D721Med (cell line): ENCODE data around the gene IMP4.

Source experiments
- DNase-seq: peaks from one replicate; pipeline ENCODE4 v3.0.0; 2011; ENCODE audit warnings: low spot score; ENCODE audit not compliant: insufficient read length
- FAIRE-seq: peaks from 2 replicates; lab custom pipeline; 2011; peaks lifted over from hg19 to GRCh38; lab: Jason Lieb, UNC
- CTCF ChIP-seq: IDR thresholded peaks from 2 replicates; pipeline ENCODE4 v1.5.1; 2012; ENCODE audit warnings: mild to moderate bottlenecking, control low read depth; ENCODE audit not compliant: insufficient read depth; ENCODE audit errors: missing control alignments

The IMP4 gene

GRCh38 chr2:130344578-130344977 lies 1.9 kb downstream of the IMP4 start:
- DNase-seq (no peak), FAIRE-seq (no peak)
- TF ChIP-seq CTCF, result no peak

- no peak for TF ChIP-seq CTCF
Observed at GRCh38 chr2:130345091-130345490, 2.4 kb downstream of the IMP4 start.

DNA sequence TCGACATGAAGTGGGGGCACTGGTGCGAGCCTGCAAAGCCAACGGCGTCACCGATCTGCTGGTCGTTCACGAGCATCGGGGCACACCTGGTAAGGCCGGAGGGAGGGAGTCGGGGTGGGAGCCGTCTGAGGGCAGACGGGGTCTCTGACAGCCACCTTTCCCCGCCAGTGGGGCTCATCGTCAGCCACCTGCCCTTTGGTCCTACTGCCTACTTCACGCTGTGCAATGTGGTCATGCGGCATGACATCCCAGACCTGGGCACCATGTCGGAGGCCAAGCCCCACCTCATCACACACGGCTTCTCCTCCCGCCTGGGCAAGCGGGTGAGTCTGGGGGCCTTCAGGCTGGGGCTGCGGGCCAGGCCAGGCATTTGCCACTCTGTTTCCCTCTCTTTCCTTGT lies 2.9 kb downstream of the IMP4 start:
- no peak for DNase-seq
- no peak for TF ChIP-seq CTCF
- FAIRE-seq, result no peak

More at GRCh38 chr2:130345091-130345490, 2.4 kb downstream of the IMP4 start:
- DNase-seq (no peak), FAIRE-seq (no peak)

DNA sequence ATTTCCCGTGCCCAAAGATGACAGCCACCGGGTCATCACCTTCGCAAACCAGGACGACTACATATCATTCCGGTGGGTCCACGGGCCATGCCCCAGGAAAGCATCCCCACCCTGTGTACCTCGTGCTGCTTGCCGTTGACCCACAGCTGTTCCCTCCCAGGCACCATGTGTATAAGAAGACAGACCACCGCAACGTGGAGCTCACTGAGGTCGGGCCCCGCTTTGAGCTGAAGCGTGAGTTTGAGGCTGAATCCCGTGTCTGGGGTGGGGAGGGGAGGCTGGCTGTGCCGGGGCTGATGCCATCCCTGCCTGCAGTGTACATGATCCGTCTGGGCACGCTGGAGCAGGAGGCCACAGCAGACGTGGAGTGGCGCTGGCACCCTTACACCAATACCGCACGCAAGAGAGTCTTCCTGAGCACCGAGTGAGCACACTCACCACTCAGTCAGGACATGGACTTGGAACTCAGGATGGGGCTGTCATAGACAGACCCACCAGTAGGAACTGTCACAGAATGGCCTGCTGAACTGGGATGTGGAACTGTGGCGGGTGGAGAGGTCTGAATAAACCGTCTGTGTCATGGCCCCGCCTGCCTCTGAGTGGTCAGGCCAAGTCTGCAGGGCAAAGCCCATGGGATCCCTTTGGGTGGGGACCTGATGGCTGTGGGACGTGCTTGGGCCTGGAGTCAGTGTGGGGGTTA lies 3.5 kb downstream of the IMP4 start:
- FAIRE-seq (no peak), DNase-seq (no peak)
- no peak for TF ChIP-seq CTCF

DNA sequence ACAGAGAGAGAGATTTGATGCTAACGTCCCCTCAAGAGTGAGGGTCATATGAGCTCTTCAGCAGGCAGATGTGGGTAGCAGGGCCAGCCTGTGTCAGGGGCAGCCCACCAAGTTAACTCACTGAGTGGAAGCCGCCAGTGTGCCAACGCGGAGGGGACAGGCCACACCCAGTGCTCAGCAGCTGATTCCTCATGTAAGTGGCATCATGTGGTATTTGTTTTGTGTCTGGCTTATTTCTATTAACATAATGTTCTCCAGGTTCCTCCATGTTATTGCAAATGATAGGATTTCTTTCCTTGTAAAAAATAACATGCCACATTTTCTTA lies 4.0 kb downstream of the IMP4 start:
- DNase-seq (no peak), FAIRE-seq (no peak)
- no peak for TF ChIP-seq CTCF

DNA sequence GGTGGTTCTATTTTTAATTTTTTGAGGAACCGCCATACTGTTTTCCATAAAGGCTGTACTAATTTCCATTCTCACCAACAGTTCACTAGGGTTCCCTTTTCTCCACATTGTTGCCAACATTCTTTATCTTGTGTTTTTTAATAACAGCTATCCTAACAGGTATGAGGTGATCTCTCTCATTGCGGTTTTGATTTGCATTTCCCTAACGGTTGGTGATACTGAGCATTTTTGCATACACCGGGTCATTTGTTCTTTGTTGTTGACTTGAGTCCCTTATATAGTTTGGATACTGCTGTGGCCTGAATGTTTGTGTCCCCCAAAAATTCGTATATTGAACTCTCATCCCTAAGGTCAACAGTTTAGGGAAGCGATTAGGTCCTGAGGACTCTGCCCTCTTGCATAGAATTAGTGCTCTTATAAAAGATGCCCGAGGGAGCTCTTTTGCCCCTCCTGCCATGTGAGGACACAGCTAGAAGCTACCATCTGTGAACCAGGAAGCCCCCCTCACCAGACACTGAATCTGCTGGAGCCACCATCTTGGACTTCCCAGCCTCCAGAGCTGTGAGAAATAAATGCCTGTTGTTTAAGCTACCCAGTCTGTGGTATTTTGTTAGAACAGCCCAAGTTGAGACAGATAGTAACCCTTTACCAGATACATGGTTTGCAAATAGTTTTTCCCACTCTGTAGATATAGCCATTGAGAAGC lies 4.7 kb downstream of the IMP4 start:
- no peak for TF ChIP-seq CTCF
- no peak for DNase-seq
- FAIRE-seq, result no peak

DNA sequence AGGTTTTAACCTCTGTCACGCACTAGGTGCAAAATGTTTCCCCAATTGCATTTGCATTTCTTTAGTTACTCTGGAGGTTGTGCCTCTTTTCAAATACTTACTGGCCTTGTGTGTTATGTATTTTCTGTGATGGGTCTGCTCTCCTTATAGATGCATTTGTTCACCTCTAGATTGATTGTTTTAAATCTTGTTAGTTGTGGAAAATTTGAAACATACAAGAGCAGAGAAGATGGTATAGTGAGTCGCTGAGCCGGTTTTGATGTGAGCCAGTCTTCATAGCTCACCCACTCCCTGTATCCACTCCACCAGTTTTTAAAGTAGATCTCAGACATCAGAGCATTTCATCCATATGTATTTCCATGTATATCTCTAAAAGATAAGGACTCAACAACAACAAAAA lies 6.5 kb downstream of the IMP4 start:
- FAIRE-seq (no peak), DNase-seq (no peak)
- no peak for TF ChIP-seq CTCF
